ENCODE results near the gene KIAA0513. TPM values are rescaled to one million over a fixed set of nuclear protein-coding genes. Genes with fewer than 3 reads are reported as not detected.
"Not testable (repeated sequence)": the region's sequence is repeated elsewhere in the genome, so short reads cannot be mapped to it uniquely, and the experiment has no call there.

The KIAA0513 gene
- total RNA-seq, 1 experiment from 2014 or later, result 7.8 TPM

DNA sequence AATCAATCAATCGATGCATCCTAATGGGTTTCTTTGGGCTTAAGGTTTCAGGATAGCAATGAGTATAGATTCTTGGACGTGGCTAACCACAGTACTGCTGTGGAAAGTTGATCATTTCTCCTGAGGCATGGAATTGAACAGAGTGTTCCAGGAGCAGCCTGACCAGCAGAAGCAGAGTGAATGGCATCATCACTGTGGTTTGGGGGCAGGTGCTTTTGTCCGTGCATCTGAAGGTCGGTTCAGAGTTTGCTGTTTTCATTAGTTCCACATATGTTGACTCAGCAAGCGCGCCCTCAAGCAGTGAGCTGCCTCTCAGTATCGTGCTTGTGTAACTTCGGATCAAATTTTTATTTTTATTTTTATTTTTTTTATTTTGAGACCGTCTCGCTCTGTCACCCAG lies 24.9 kb downstream of the KIAA0513 start (continued):
- TF ChIP-seq ZNF416 (CRISPR knock-in tag; IDR thresholded peaks at IDR 0.05) (no peak), CDX4 (CRISPR knock-in tag; IDR thresholded peaks at IDR 0.05; ENCODE audit: borderline replicate concordance) (no peak), FOXJ3 (CRISPR knock-in tag; IDR thresholded peaks at IDR 0.05; ENCODE audit: borderline replicate concordance) (no peak), EMX1 (CRISPR knock-in tag; IDR thresholded peaks at IDR 0.05) (no peak), E2F4 (CRISPR knock-in tag; IDR thresholded peaks at IDR 0.05; ENCODE audit: borderline replicate concordance, low read depth) (no peak), SMAD3 (CRISPR knock-in tag; IDR thresholded peaks at IDR 0.05; ENCODE audit: borderline replicate concordance) (no peak), NFYB (CRISPR knock-in tag; conservative IDR thresholded peaks at IDR 0.05; ENCODE audit: low read depth) (no peak), CBFB (CRISPR knock-in tag; IDR thresholded peaks at IDR 0.05; ENCODE audit: low read depth) (no peak), STAT6 (CRISPR knock-in tag; conservative IDR thresholded peaks at IDR 0.05; ENCODE audit: low read depth) (no peak)
- TF ChIP-seq, protein P1, sequence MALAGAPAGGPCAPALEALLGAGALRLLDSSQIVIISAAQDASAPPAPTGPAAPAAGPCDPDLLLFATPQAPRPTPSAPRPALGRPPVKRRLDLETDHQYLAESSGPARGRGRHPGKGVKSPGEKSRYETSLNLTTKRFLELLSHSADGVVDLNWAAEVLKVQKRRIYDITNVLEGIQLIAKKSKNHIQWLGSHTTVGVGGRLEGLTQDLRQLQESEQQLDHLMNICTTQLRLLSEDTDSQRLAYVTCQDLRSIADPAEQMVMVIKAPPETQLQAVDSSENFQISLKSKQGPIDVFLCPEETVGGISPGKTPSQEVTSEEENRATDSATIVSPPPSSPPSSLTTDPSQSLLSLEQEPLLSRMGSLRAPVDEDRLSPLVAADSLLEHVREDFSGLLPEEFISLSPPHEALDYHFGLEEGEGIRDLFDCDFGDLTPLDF (CRISPR knock-in tag; IDR thresholded peaks at IDR 0.05), result no peak
- TF ChIP-seq, protein P2, sequence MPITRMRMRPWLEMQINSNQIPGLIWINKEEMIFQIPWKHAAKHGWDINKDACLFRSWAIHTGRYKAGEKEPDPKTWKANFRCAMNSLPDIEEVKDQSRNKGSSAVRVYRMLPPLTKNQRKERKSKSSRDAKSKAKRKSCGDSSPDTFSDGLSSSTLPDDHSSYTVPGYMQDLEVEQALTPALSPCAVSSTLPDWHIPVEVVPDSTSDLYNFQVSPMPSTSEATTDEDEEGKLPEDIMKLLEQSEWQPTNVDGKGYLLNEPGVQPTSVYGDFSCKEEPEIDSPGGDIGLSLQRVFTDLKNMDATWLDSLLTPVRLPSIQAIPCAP (CRISPR knock-in tag; IDR thresholded peaks at IDR 0.05), result no peak

DNA sequence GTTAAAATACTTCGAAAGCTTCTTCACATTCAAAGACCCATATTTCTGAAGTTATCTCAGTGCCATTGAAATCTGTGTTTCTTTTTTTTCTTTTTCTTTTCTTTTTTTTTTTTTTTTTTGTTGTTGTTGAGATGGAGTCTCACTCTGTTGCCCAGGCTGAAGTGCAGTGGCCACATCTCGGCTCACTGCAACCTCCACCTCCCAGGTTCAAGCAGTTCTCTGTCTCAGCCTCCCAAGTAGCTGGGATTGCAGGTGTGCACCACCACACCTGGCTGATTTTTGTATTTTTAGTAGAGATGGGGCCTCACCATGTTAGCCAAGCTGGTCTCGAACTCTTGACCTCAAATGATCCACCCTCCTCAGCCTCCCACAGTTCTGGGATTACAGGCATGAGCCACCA lies 26.7 kb downstream of the KIAA0513 start:
- H3K36me3 Mint-ChIP-seq; POLR2A ChIA-PET; DNase-seq (ENCODE audit: low spot score); H3K9me3 Mint-ChIP-seq; H3K4me3 Mint-ChIP-seq; H3K27me3 Mint-ChIP-seq (ENCODE audit: low read depth); ATAC-seq; H3K27ac Mint-ChIP-seq: not testable (repeated sequence)
- CTCF ChIA-PET, result interaction anchor here (0.6 to 1.2 kb wide), 3 partner anchors 33 to 138 kb away, joined by 3 to 5 read pairs (median 3); no protein-coding TSS in a partner anchor
- peaks cover 17% of the 10 kb centered on the region for H3K4me1 Mint-ChIP-seq

DNA sequence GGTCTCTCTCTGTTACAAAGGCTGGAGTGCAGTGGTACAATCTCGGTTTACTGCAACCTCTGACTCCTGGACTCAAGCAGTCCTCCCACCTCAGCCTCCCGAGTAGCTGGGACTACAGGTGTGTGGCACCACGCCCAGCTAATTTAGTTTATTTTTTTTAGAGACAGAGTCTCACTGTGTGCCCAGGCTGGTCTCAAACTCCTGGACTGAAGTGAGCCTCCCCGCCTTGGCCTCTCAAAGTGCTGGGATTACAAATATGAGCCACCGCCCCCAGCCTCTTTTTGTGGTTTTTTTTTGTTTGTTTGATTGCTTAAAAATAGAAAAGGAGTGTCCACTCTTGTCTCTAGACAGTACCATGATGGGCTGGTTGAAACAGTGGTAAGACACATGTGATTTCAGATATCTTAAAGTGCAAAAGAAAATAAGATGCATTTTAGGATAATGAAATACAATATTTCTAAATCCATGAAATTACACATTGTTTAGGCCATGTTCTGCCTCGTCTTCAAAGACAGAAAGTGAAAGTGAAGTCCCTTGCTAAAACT lies 27.4 kb downstream of the KIAA0513 start:
- peaks cover 17% of the 10 kb centered on the region for H3K4me1 Mint-ChIP-seq
- ChIA-PET POLR2A (no interaction called here), CTCF (interaction anchor here (0.6 to 2.8 kb wide), 4 partner anchors 11 to 93 kb away, joined by 3 to 35 read pairs (median 8); no protein-coding TSS in a partner anchor)
- no peak overlapping the region for H3K4me3 Mint-ChIP-seq
- no peaks in the 10 kb centered on the region for H3K36me3 Mint-ChIP-seq
- H3K27me3 Mint-ChIP-seq (ENCODE audit: low read depth), result peaks cover 4% of the 10 kb centered on the region; the same call in 1 of the 2 replicates
- DNase-seq (ENCODE audit: low spot score) (no peak), ATAC-seq (no peak)
- H3K9me3 Mint-ChIP-seq, result no peaks in the 10 kb centered on the region
- no peak overlapping the region for H3K27ac Mint-ChIP-seq
- no peak for TF ChIP-seq CREM (CRISPR knock-in tag; IDR thresholded peaks at IDR 0.05)
- no peak for TF ChIP-seq NR1H2 (CRISPR knock-in tag; IDR thresholded peaks at IDR 0.05)
- TF ChIP-seq RELA (CRISPR knock-in tag; IDR thresholded peaks at IDR 0.05; ENCODE audit: borderline replicate concordance), result no peak
- no peak for TF ChIP-seq ERG (CRISPR knock-in tag; IDR thresholded peaks at IDR 0.05)
- no peak for TF ChIP-seq MLX (CRISPR knock-in tag; IDR thresholded peaks at IDR 0.05)
- TF ChIP-seq ZBTB21 (CRISPR knock-in tag; IDR thresholded peaks at IDR 0.05; ENCODE audit: borderline replicate concordance), result no peak
- no peak for TF ChIP-seq SOX15 (CRISPR knock-in tag; IDR thresholded peaks at IDR 0.05)
- no peak for TF ChIP-seq HMGXB4 (CRISPR knock-in tag; IDR thresholded peaks at IDR 0.05)
- no peak for TF ChIP-seq NR3C1 (CRISPR knock-in tag; conservative IDR thresholded peaks at IDR 0.05; ENCODE audit: low read depth)
- TF ChIP-seq MYBL2 (CRISPR knock-in tag; IDR thresholded peaks at IDR 0.05), result no peak
- TF ChIP-seq PRRX2 (CRISPR knock-in tag; IDR thresholded peaks at IDR 0.05), result no peak
- TF ChIP-seq ATF3 (CRISPR knock-in tag; conservative IDR thresholded peaks at IDR 0.05), result no peak
- no peak for TF ChIP-seq CBFB (CRISPR knock-in tag; IDR thresholded peaks at IDR 0.05; ENCODE audit: low read depth)

All from WTC11 (cell line).